Testis (tissue), 3 donors: ENCODE data around the gene VAV2. TPM values are rescaled to one million over a fixed set of nuclear protein-coding genes. Genes with fewer than 3 reads are reported as not detected.

Experiments used
- DNase-seq: peaks from one replicate; pipeline ENCODE4 v3.0.0-alpha.2; 2019
- H3K27ac ChIP-seq, 2 donors: fragments of 200-600 bp; sonication (generic); one replicate each; pipeline ENCODE4 v1.5.1; 2019
- H3K27me3 ChIP-seq: fragments of 200-600 bp; sonication (generic); one replicate; pipeline ENCODE4 v1.5.1; 2019
- H3K36me3 ChIP-seq: fragments of 200-600 bp; sonication (generic); one replicate; pipeline ENCODE4 v1.5.1; 2017; ENCODE audit warnings: low read depth; ENCODE audit errors: missing control alignments
- H3K4me1 ChIP-seq: fragments of 200-600 bp; sonication (generic); one replicate; pipeline ENCODE4 v1.5.1; 2019
- H3K4me3 ChIP-seq, 2 donors: fragments of 200-600 bp; sonication (generic); one replicate each; pipeline ENCODE4 v1.5.1; 2017 to 2019
- H3K9me3 ChIP-seq: fragments of 200-600 bp; sonication (generic); one replicate; pipeline ENCODE4 v1.5.1; 2017
- CTCF ChIP-seq, 3 experiments: fragments of 450-650 bp in 2 of 3; fragments of 200-600 bp in 1 of 3; sonication (generic) in 1 of 3; IDR thresholded peaks; one replicate each; pipeline ENCODE4 v1.5.1; 2016 to 2019; ENCODE audit warnings: antibody characterized with exemption in 3 of 3, mild to moderate bottlenecking in 2 of 3, moderate library complexity in 1 of 3
- POLR2A ChIP-seq: fragments of 450-650 bp; IDR thresholded peaks from one replicate; pipeline ENCODE4 v1.6.1; 2017; ENCODE audit warnings: antibody characterized with exemption, mild to moderate bottlenecking, moderate library complexity
- WGBS, 2 donors: methylation state at CpG; one replicate each; pipeline ENCODE4 v1.1.5; 2018; 5-methylcytosine and 5-hydroxymethylcytosine counted together
- intact Hi-C: fragments of 100-400 bp; cut with DNase I; formaldehyde crosslinking; loops from one replicate; pipeline ENCODE4 v1.15.1; 2023; ENCODE audit warnings: low total_unique reads
- polyA plus RNA-seq: library from polyadenylated mRNA; stranded (reverse); fragments of 350-450 nt; fragmentation: Illumina TruSeq; extraction: RNeasy Lipid Tissue Mini Kit (QIAGEN cat#74804); gene quantifications from one replicate; pipeline ENCODE4 v1.2.3, GENCODE V29; 2014; ENCODE audit warnings: low read depth, low replicate concordance; ENCODE audit not compliant: insufficient read depth
- total RNA-seq, 2 donors: library from RNA; depleted of rRNA; stranded (reverse); fragments of >200 nt; gene quantifications; one replicate each; pipeline ENCODE4 v1.2.3, GENCODE V29; 2016

VAV2 gene
- total and polyA plus RNA-seq, 3 donors from 2014 or later, result 11.0 to 14.1 (median 12.2) TPM

GRCh38 chr9:133968428-133968827, 23.7 kb downstream of the VAV2 start:
- no peak for DNase-seq
- no peak overlapping the region for H3K4me3 ChIP-seq
- no peak for TF ChIP-seq CTCF (IDR thresholded peaks at IDR 0.05)
- no peak for TF ChIP-seq POLR2A
- H3K27ac ChIP-seq, result no peak overlapping the region
- 84 to 100% methylated on average over 5 to 10 of the region's 12 CpGs for WGBS, 2 donors
- intact Hi-C loops, result no loop called here
- no peaks in the 10 kb centered on the region for H3K9me3 ChIP-seq
- H3K36me3 ChIP-seq, result no peaks in the 10 kb centered on the region
- peaks cover 5% of the 10 kb centered on the region for H3K4me1 ChIP-seq
- H3K27me3 ChIP-seq, result no peaks in the 10 kb centered on the region

GRCh38 chr9:133967024-133967741, 24.9 kb downstream of the VAV2 start:
- no peak for DNase-seq

GRCh38 chr9:133964463-133964862, 27.7 kb downstream of the VAV2 start:
- intact Hi-C loops, result no loop called here
- DNase-seq, result no peak
- Histone ChIP-seq H3K27ac (no peak overlapping the region), H3K27me3 (no peaks in the 10 kb centered on the region), H3K36me3 (no peaks in the 10 kb centered on the region), H3K4me3 (no peak overlapping the region), H3K9me3 (no peaks in the 10 kb centered on the region), H3K4me1 (peaks cover 20% of the 10 kb centered on the region)
- 95 to 96% methylated on average over 2 of the region's 2 CpGs for WGBS, 2 donors
- TF ChIP-seq POLR2A, result no peak
- TF ChIP-seq CTCF (IDR thresholded peaks at IDR 0.05), result no peak

More at GRCh38 chr9:133967024-133967741, 24.9 kb downstream of the VAV2 start:
- Histone ChIP-seq H3K27me3 (no peaks in the 10 kb centered on the region), H3K27ac (no peak overlapping the region), H3K4me1 (peaks cover 12% of the 10 kb centered on the region), H3K9me3 (no peaks in the 10 kb centered on the region), H3K36me3 (no peaks in the 10 kb centered on the region), H3K4me3 (no peak overlapping the region)
- intact Hi-C loops, result no loop called here
- no peak for TF ChIP-seq POLR2A
- 88 to 89% methylated on average over 7 of the region's 7 CpGs for WGBS, 2 donors

- 95% methylated on average over 8 to 10 of the region's 10 CpGs for WGBS, 2 donors
- Histone ChIP-seq H3K9me3 (no peaks in the 10 kb centered on the region), H3K27me3 (no peaks in the 10 kb centered on the region), H3K4me1 (peaks cover 20% of the 10 kb centered on the region), H3K27ac (no peak overlapping the region), H3K4me3 (no peak overlapping the region), H3K36me3 (no peaks in the 10 kb centered on the region)
- no peak for TF ChIP-seq CTCF (IDR thresholded peaks at IDR 0.05)
- no peak for TF ChIP-seq POLR2A
- DNase-seq, result no peak
- intact Hi-C loops, result no loop called here
Measured at GRCh38 chr9:133963166-133963565, 29.0 kb downstream of the VAV2 start.

GRCh38 chr9:133962341-133962740, 29.8 kb downstream of the VAV2 start:
- intact Hi-C loops, result no loop called here
- H3K4me1 ChIP-seq, result peaks cover 20% of the 10 kb centered on the region
- no peaks in the 10 kb centered on the region for H3K27me3 ChIP-seq
- no peak overlapping the region for H3K27ac ChIP-seq
- H3K36me3 ChIP-seq, result no peaks in the 10 kb centered on the region
- no peak overlapping the region for H3K4me3 ChIP-seq
- H3K9me3 ChIP-seq, result no peaks in the 10 kb centered on the region
- WGBS, 2 donors, result 76 to 83% methylated on average over 6 of the region's 7 CpGs
- TF ChIP-seq CTCF (IDR thresholded peaks at IDR 0.05), result no peak
- DNase-seq, result no peak
